ENCODE data around the gene PRKACB.

The PRKACB gene

DNA sequence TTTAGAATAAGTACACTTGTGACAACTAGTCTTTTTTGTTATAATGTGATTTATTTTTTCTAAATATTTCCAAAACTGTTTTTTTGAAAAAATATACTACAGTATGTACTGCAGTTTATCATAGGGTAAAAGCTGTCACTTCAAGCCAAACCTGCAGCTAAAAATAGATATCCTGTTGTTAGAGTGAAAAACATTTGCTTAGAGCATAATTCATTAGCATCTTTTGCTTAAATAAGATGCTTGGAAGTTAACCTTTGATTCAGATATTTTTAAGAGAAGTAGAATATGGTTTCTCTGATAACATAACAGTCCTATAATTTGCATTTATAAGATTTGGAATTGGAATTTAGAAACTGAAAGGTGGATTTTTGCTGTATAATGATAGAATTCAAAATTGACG, 21.5 kb downstream of the PRKACB start:
- Mint-ChIP-seq H3K9me3 (no peaks in the 10 kb centered on the region), H3K27me3 (no peaks in the 10 kb centered on the region), H3K27ac (peak overlapping the region; percentile 58), H3K4me1 (peaks cover 39% of the 10 kb centered on the region), H3K4me3 (peak overlapping the region; percentile 24), H3K36me3 (peaks cover 12% of the 10 kb centered on the region)
- DNase-seq (ENCODE audit: low spot score in 2 of 2) (no peak), ATAC-seq (ENCODE audit: low read depth) (no peak)

DNA sequence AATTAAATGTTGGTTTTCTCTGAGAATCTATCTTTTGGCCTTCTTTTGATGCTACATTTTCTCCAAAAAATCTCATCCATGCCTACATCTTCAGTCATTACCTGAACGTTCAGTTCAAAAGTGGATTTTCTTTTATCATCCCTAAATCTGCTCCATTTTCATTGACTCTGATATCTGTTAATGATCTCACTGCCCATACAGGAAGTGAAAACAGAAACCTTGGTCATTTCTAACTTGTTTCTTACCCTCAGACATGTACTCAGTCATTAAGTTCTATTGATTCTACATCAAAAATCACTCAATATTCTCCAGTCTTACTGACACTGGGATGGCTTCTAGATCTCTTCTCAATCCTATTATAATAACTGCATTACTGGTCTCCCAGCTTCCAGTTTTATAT, 22.7 kb downstream of the PRKACB start:
- H3K36me3 Mint-ChIP-seq = peaks cover 13% of the 10 kb centered on the region
- peak overlapping the region; percentile 40 for H3K27ac Mint-ChIP-seq
- H3K4me3 Mint-ChIP-seq = peak overlapping the region; percentile 22
- H3K27me3 Mint-ChIP-seq = no peaks in the 10 kb centered on the region
- DNase-seq (ENCODE audit: low spot score in 2 of 2) (no peak), ATAC-seq (ENCODE audit: low read depth) (peak; percentile 54)
- H3K9me3 Mint-ChIP-seq = no peaks in the 10 kb centered on the region
- H3K4me1 Mint-ChIP-seq = peaks cover 39% of the 10 kb centered on the region

DNA sequence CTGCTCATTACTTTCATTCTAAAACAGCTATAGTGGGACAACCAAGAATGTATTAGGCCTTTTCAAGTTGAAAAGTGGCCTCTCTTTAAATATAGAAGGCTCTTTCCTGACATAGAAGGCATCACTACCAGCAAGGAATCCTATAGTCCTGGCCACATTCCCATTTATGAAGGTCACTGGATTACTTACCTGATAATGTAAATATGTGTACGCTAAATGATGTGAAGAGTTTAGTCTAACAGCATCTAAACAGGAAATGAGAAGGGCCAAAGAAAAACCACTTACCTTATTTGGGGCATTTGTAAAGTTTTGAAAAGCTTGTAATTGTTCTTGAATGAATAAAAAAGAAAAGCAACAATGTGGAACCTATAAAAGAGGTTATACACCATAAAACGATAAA, 24.7 kb downstream of the PRKACB start:
- H3K27me3 Mint-ChIP-seq = no peaks in the 10 kb centered on the region
- H3K36me3 Mint-ChIP-seq = peaks cover 2% of the 10 kb centered on the region
- no peaks in the 10 kb centered on the region for H3K9me3 Mint-ChIP-seq
- H3K4me3 Mint-ChIP-seq = no peak overlapping the region
- ATAC-seq (ENCODE audit: low read depth) = no peak
- DNase-seq (ENCODE audit: low spot score in 2 of 2) = no peak
- peaks cover 26% of the 10 kb centered on the region for H3K4me1 Mint-ChIP-seq
- H3K27ac Mint-ChIP-seq = peak overlapping the region; percentile 15

DNA sequence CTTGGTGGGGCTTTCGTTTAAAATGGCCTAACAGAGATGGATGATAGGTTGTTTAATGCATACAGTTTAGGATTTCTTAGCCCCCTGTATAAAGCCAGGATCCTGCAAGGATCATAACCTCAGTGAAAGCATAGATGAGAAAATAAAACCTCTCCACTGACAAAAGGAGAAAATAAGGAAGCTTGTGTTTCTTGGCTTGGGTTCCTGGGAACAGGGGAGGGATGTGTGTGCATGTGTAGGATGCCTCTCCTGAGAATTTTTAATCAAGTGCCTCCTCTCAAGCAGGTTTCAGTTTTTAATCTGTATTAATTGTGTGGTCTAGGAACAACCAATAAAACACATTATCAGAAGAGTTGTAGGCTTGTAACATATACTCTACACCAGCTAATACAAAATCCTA, 26.1 kb downstream of the PRKACB start:
- H3K4me3 Mint-ChIP-seq = no peak overlapping the region
- H3K9me3 Mint-ChIP-seq = no peaks in the 10 kb centered on the region
- H3K27ac Mint-ChIP-seq = no peak overlapping the region
- ATAC-seq (ENCODE audit: low read depth) (no peak), DNase-seq (ENCODE audit: low spot score in 2 of 2) (no peak)
- no peaks in the 10 kb centered on the region for H3K27me3 Mint-ChIP-seq
- H3K36me3 Mint-ChIP-seq = peaks cover 6% of the 10 kb centered on the region
- peaks cover 25% of the 10 kb centered on the region for H3K4me1 Mint-ChIP-seq

DNA sequence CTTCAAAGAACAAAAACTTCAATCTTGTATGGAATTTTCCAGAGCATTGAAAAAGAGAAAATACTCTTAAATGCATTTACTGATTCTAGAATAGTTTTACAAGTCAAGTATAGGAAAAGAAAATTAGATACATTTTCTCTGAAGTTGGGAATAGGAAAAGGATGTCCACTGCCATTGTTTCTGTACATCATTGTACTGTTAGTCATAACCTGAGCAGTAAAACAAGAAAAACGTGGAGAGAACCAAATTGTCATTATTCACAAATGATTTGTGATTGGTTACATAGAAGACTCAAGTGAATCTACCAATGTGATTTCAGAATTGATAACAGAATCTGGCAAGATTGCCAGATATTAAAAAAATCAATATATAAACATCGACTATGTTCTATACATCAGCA, 27.4 kb downstream of the PRKACB start:
- Mint-ChIP-seq H3K9me3 (no peaks in the 10 kb centered on the region), H3K36me3 (peaks cover 6% of the 10 kb centered on the region), H3K4me1 (peaks cover 25% of the 10 kb centered on the region), H3K27me3 (no peaks in the 10 kb centered on the region), H3K4me3 (no peak overlapping the region), H3K27ac (no peak overlapping the region)
- DNase-seq (ENCODE audit: low spot score in 2 of 2) = no peak
- ATAC-seq (ENCODE audit: low read depth) = no peak

DNA sequence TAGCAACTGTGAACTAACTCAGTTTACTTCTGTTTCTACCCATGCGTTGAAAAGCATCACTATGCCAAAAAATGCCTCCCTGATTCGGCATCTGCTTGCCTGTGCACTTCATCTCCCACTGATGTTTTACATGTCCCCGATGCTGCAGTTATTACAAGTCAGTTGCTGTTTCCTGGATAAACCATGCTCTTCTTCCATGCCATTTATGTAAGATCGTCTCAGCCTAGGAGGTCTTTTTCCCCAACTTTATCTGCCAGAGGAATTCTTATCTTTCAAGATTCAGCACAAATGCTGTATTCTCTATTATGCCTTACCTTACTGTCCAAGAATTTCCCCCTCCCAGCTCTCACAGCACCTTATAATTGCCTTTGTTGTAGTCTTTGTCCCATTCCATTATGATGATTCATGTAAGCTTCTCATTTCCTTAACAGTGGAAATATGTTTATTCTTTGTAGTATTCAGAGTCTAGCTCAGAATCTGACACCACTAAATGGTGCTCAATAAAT, 30.0 kb downstream of the PRKACB start:
- no peak overlapping the region for H3K4me3 Mint-ChIP-seq
- peaks cover 14% of the 10 kb centered on the region for H3K4me1 Mint-ChIP-seq
- ATAC-seq (ENCODE audit: low read depth) (no peak), DNase-seq (ENCODE audit: low spot score in 2 of 2) (no peak)
- no peak overlapping the region for H3K27ac Mint-ChIP-seq
- no peaks in the 10 kb centered on the region for H3K9me3 Mint-ChIP-seq
- H3K36me3 Mint-ChIP-seq = peaks cover 10% of the 10 kb centered on the region
- H3K27me3 Mint-ChIP-seq = no peaks in the 10 kb centered on the region

DNA sequence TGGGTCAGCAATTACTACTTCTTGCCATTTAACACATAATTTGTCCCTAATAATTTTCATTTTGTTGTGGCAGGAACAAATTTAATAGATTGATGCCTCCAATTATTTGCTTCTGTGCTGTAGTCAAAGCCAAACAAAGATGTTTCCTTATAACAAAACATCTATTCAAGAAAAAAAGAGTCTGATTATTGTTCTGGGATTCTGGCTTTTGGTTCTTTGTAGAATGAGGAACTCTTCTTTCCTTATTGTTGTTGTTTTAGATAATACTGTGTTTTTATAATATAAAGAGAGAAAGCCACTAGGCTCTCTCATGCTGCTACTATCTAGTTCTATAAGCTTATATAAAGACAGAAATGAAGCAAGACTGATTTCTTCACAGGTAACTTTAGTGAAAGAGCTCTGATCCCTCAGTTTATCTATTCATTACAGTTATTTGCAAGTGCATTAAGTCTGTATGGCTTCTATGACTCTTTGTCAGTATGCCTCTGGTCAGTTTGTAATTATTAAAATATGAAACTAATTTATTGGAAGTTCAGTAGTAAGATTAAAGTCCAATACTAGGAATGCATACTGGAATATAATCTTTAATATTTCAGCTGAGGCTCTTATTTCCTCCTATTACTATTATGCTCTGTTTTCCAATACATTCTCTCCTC, 37.4 kb downstream of the PRKACB start:
- no peak for DNase-seq (ENCODE audit: low spot score in 2 of 2)
- Mint-ChIP-seq H3K27ac (no peak overlapping the region), H3K4me1 (peaks cover 3% of the 10 kb centered on the region), H3K36me3 (peaks cover 17% of the 10 kb centered on the region), H3K4me3 (no peak overlapping the region), H3K9me3 (peaks cover under 1% of the 10 kb centered on the region), H3K27me3 (no peaks in the 10 kb centered on the region)
- no peak for ATAC-seq (ENCODE audit: low read depth)

DNA sequence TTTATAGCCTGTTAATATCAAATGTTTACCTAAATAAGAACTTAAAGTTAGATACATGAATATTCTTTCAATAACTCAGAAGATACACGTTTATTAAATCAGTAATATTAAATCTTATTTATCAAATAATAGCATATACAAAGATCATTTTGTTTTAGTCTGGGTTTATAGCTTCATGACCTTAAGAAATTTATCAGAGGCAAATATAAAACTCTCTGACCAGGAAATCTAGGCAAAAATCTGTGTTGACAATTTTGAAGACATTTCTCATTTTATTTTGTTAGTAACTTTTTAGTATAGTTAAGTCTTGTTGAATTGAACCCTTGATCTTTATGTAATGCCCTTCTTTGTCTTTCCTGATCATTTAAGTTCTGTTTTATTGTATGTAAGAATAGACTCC, 46.4 kb downstream of the PRKACB start:
- peaks cover 6% of the 10 kb centered on the region for H3K9me3 Mint-ChIP-seq
- peaks cover 2% of the 10 kb centered on the region for H3K4me1 Mint-ChIP-seq
- no peaks in the 10 kb centered on the region for H3K27me3 Mint-ChIP-seq
- H3K4me3 Mint-ChIP-seq = no peak overlapping the region
- no peak for ATAC-seq (ENCODE audit: low read depth)
- peaks cover 49% of the 10 kb centered on the region for H3K36me3 Mint-ChIP-seq
- DNase-seq (ENCODE audit: low spot score in 2 of 2) = no peak
- no peak overlapping the region for H3K27ac Mint-ChIP-seq

DNA sequence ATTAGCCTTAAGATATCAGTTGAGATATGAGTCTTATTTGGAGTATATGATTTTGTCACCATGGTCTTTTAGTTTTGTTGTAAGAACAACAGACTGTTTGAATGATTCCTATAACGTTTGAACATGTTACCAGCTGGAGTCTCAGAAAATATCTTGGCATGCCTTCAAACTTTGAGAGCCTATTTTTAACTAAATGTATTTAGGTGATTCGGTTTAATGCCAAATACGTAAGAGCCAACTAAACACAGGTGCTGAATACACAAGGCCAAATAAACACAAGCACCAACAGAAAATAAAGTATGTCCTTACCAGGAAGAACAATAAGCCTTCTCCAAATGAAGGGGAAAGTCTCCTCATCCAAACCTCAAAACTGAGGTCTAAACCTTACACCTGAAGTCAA, 48.6 kb downstream of the PRKACB start:
- H3K4me3 Mint-ChIP-seq = no peak overlapping the region
- no peaks in the 10 kb centered on the region for H3K27me3 Mint-ChIP-seq
- ATAC-seq (ENCODE audit: low read depth) (no peak), DNase-seq (ENCODE audit: low spot score in 2 of 2) (no peak)
- peaks cover 50% of the 10 kb centered on the region for H3K36me3 Mint-ChIP-seq
- H3K27ac Mint-ChIP-seq = no peak overlapping the region
- H3K9me3 Mint-ChIP-seq = peaks cover 4% of the 10 kb centered on the region
- no peaks in the 10 kb centered on the region for H3K4me1 Mint-ChIP-seq

DNA sequence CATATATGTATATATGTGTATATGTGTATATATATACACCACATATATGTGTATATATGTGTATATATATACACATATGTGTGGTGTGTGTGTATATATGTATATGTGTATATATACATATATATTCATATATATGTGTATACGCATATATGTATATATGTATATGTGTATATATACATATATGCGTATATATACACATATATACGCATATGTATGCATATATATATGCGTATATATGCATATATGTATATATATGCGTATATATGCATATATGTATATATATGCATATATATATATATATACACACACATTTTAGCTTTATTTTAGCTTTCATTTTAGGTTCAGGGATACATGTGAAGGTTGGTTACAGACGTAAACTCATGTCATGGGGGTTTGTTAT, 54.8 kb downstream of the PRKACB start:
- DNase-seq (ENCODE audit: low spot score in 2 of 2) = no peak
- ATAC-seq (ENCODE audit: low read depth) = no peak
- Mint-ChIP-seq H3K36me3 (peaks cover 41% of the 10 kb centered on the region), H3K9me3 (peaks cover 4% of the 10 kb centered on the region), H3K27ac (no peak overlapping the region), H3K27me3 (no peaks in the 10 kb centered on the region), H3K4me3 (no peak overlapping the region), H3K4me1 (peaks cover 3% of the 10 kb centered on the region)

DNA sequence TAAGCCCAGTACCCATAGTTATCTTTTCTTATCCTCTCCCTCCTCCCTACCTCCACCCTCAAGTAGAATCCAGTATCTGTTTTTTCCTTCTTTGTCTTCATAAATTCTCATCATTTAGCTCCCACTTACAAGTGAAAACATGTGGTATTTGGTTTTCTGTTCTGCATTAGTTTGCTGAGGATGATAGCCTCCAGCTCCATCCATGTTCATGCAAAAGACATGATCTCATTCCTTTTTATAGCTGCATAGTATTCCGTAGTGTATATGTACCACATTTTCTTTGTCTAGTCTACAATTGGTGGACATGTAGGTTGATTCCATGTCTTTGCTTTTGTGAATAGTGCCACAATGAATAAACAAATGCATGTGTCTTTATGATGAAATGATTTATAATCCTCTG, 55.2 kb downstream of the PRKACB start:
- Mint-ChIP-seq H3K4me1 (peaks cover 3% of the 10 kb centered on the region), H3K27ac (no peak overlapping the region), H3K36me3 (peaks cover 38% of the 10 kb centered on the region), H3K4me3 (no peak overlapping the region), H3K27me3 (no peaks in the 10 kb centered on the region), H3K9me3 (peaks cover 4% of the 10 kb centered on the region)
- no peak for DNase-seq (ENCODE audit: low spot score in 2 of 2)
- no peak for ATAC-seq (ENCODE audit: low read depth)

DNA sequence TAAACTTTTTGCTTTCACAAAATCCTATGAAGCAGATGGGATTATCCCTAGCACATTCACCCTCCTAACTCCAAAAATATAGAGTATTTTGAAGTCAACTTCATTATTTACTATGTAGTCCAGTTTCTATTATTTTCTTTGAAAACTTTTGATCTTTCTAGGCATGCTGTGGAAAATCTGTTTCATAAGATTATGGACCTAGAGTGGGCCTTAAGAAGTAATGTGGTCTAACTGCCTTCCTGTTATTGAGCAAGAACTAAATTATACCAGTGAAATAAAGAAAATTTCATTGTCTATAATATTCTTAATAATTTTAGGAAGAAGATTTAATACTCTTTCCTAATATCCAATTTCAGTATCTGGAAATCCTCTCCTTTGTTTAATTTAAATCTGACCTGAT, 58.1 kb downstream of the PRKACB start:
- no peak overlapping the region for H3K4me3 Mint-ChIP-seq
- no peaks in the 10 kb centered on the region for H3K27me3 Mint-ChIP-seq
- DNase-seq (ENCODE audit: low spot score in 2 of 2) (no peak), ATAC-seq (ENCODE audit: low read depth) (no peak)
- H3K27ac Mint-ChIP-seq = no peak overlapping the region
- peaks cover 41% of the 10 kb centered on the region for H3K36me3 Mint-ChIP-seq
- peaks cover 4% of the 10 kb centered on the region for H3K9me3 Mint-ChIP-seq
- H3K4me1 Mint-ChIP-seq = peaks cover 3% of the 10 kb centered on the region

DNA sequence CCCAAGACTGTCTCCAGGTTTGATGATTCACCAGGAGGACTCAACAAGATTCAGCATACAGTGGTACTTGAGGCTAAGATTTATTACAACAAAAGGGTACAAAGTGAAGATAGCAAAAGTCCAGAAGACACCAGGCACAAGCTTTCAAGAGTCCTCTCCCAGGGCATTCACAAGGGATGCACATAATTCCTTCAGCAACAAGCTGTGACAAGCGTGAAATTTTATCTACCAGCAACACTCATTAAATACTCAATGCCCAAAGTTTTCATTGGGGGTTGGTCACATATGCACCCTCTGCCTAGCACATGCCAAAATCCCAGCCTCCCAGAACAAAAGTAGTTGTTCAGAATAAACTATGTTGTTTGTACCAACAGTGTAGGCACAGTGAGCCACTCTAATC, 62.3 kb downstream of the PRKACB start:
- no peaks in the 10 kb centered on the region for H3K4me1 Mint-ChIP-seq
- peak overlapping the region; percentile 17 for H3K27ac Mint-ChIP-seq
- ATAC-seq (ENCODE audit: low read depth) = no peak
- no peaks in the 10 kb centered on the region for H3K9me3 Mint-ChIP-seq
- no peak for DNase-seq (ENCODE audit: low spot score in 2 of 2)
- H3K4me3 Mint-ChIP-seq = no peak overlapping the region
- H3K27me3 Mint-ChIP-seq = no peaks in the 10 kb centered on the region
- peaks cover 27% of the 10 kb centered on the region for H3K36me3 Mint-ChIP-seq

DNA sequence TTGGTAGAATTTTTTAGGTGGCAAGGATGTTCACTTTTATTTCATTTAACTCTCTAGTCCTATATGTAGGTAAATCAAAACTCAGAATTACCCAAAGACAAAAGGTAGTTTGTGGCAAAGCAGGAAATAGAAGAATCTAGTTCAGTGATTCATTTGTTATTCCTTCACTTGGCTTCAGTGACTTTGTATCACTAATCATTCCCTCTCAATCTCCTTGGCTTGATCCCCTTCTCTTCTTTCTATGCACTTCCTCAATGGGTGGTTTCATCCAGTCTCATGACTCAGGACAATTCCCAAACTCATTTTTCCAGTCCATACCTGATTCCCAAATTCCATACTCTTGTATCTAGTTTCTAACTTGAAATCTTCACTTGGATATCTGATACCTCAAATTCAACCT, 64.9 kb downstream of the PRKACB start:
- H3K27ac Mint-ChIP-seq = no peak overlapping the region
- no peaks in the 10 kb centered on the region for H3K9me3 Mint-ChIP-seq
- no peak for DNase-seq (ENCODE audit: low spot score in 2 of 2)
- no peak for ATAC-seq (ENCODE audit: low read depth)
- peaks cover 25% of the 10 kb centered on the region for H3K36me3 Mint-ChIP-seq
- no peak overlapping the region for H3K4me3 Mint-ChIP-seq
- peaks cover 4% of the 10 kb centered on the region for H3K4me1 Mint-ChIP-seq
- H3K27me3 Mint-ChIP-seq = no peaks in the 10 kb centered on the region
